Erythroblast (primary cell): ENCODE data around the gene SMIM20.

Experiments
- GATA1 ChIP-seq: IDR thresholded peaks from 2 replicates; pipeline ENCODE4 v1.6.1; 2011; ENCODE audit warnings: low read depth, mild to moderate bottlenecking, control low read depth, low read length, moderate library complexity
- POLR2A ChIP-seq: IDR thresholded peaks from 2 replicates; pipeline ENCODE4 v1.6.1; 2011; ENCODE audit warnings: mild to moderate bottlenecking, low read length

- no peak for TF ChIP-seq POLR2A
- no peak for TF ChIP-seq GATA1
Observed at GRCh38 chr4:25882226-25882625, 31.8 kb upstream of the SMIM20 start.
